Upper lobe of left lung (tissue), 4 donors: ENCODE measurements around the gene CRIP3.

Experiments used
- CTCF ChIP-seq, 6 experiments: fragments of 450-650 bp in 4 of 6; fragments of 200-600 bp in 2 of 6; sonication (generic) in 2 of 6; IDR thresholded peaks; one replicate each; pipeline ENCODE4 v1.5.1; 2016 to 2019; ENCODE audit warnings: antibody characterized with exemption in 6 of 6
- POLR2AphosphoS5 ChIP-seq, 2 donors: sonication (generic); formaldehyde crosslinking; IDR thresholded peaks; one replicate each; pipeline ENCODE4 v1.5.1; 2017; ENCODE audit warnings: antibody characterized with exemption in 2 of 2

- TF ChIP-seq POLR2AphosphoS5 (IDR thresholded peaks at IDR 0.05) (no peak), CTCF (IDR thresholded peaks at IDR 0.05) (no peak)
Measured at GRCh38 chr6:43290905-43291355, 17.7 kb downstream of the CRIP3 start.
